Iris pigment epithelial cell (primary cell): ENCODE measurements around the gene DDX39A.
"Not testable (repeated sequence)": the region's sequence is repeated elsewhere in the genome, so short reads cannot be mapped to it uniquely, and the experiment has no call there.

ENCODE experiments used
- DNase-seq: peaks from one replicate; pipeline ENCODE4 v3.0.0-alpha.2; 2011; ENCODE audit warnings: low read depth

Gene DDX39A

GRCh38 chr19:14419106-14419813 lies at the start of gene DDX39A:
Gene DDX39A (minus strand): TSS chr19:14419341. CDS start chr19:14413220, 6,121 bp downstream.
- peak; percentile 100 for DNase-seq

- DNase-seq, result no peak
Observed at GRCh38 chr19:14467816-14468215, 48.7 kb upstream of the DDX39A start.

- DNase-seq, result no peak
Observed at GRCh38 chr19:14467391-14467790, 48.2 kb upstream of the DDX39A start.

- DNase-seq, result no peak
Observed at GRCh38 chr19:14463747-14464146, 44.6 kb upstream of the DDX39A start.

- not testable (repeated sequence) for DNase-seq
Observed at GRCh38 chr19:14462401-14462800, 43.3 kb upstream of the DDX39A start.

- DNase-seq, result no peak
Observed at GRCh38 chr19:14460935-14461334, 41.8 kb upstream of the DDX39A start.

- DNase-seq, result no peak
Observed at GRCh38 chr19:14459703-14460102, 40.6 kb upstream of the DDX39A start.

GRCh38 chr19:14452303-14452702 lies 33.2 kb upstream of the DDX39A start:
- DNase-seq, result not testable (repeated sequence)

- DNase-seq, result no peak
Observed at GRCh38 chr19:14450876-14451275, 31.7 kb upstream of the DDX39A start.

GRCh38 chr19:14450168-14450874 lies 31.2 kb upstream of the DDX39A start:
- DNase-seq, result no peak

GRCh38 chr19:14449321-14449720 lies 30.2 kb upstream of the DDX39A start:
- DNase-seq, result no peak

GRCh38 chr19:14446336-14447036 lies 27.3 kb upstream of the DDX39A start:
- no peak for DNase-seq

GRCh38 chr19:14443632-14444216 lies 24.6 kb upstream of the DDX39A start:
- no peak for DNase-seq

GRCh38 chr19:14442891-14443631 lies 23.9 kb upstream of the DDX39A start:
- DNase-seq, result no peak

- no peak for DNase-seq
Observed at GRCh38 chr19:14441041-14441938, 22.1 kb upstream of the DDX39A start.

- DNase-seq, result no peak
Observed at GRCh38 chr19:14440049-14440448, 20.9 kb upstream of the DDX39A start.

GRCh38 chr19:14439014-14439413 lies 19.9 kb upstream of the DDX39A start:
- DNase-seq, result no peak

- DNase-seq, result no peak
Observed at GRCh38 chr19:14437578-14438140, 18.5 kb upstream of the DDX39A start.

- no peak for DNase-seq
Observed at GRCh38 chr19:14435320-14436050, 16.3 kb upstream of the DDX39A start.
